Panc1 (cell line): ENCODE results near the gene KRTAP2-2. TPM values are rescaled to one million over a fixed set of nuclear protein-coding genes. Genes with fewer than 3 reads are reported as not detected.
"Not testable (repeated sequence)": the region's sequence is repeated elsewhere in the genome, so short reads cannot be mapped to it uniquely, and the experiment has no call there.

Experiments
- ATAC-seq: fragments of 200-7000 bp; cut with Tn5 transposase; 2 replicates; pipeline ENCODE4 v1.9.1; 2020; ENCODE audit warnings: mild to moderate bottlenecking, moderate library complexity
- BruUV-seq: library from RNA; stranded (reverse); fragments of 400-500 nt; replicated peaks from 2 replicates; lab custom pipeline; 2021; lab: Mats Ljungman, UMichigan
- CTCF ChIA-PET: fragments of 300-600 bp; sonication (Branson Sonifier 250); formaldehyde crosslinking; loops from one replicate; lab custom pipeline; 2022; ENCODE audit warnings: antibody characterized with exemption; lab: Charles Lee
- POLR2A ChIA-PET: fragments of 300-600 bp; sonication (Branson Sonifier 250); formaldehyde crosslinking; loops from one replicate; lab custom pipeline; 2022; ENCODE audit warnings: antibody characterized with exemption; lab: Charles Lee
- DNase-seq: peaks from one replicate; pipeline ENCODE4 v3.0.0-alpha.2; 2010; ENCODE audit warnings: low read depth, low spot score
- H3K27ac ChIP-seq: 2 replicates; pipeline ENCODE4 v1.5.1; 2011; ENCODE audit warnings: mild to moderate bottlenecking, low read length, inconsistent platforms
- H3K27me3 ChIP-seq: fragments of 200-500 bp; sonication (Bioruptor generic); 2 replicates; pipeline ENCODE4 v1.6.0; 2014; ENCODE audit warnings: low read length, inconsistent platforms; ENCODE audit not compliant: control insufficient read depth, insufficient read depth
- H3K36me3 ChIP-seq: fragments of 200-500 bp; sonication (Bioruptor generic); 2 replicates; pipeline ENCODE4 v1.5.1; 2014; ENCODE audit warnings: inconsistent platforms, mild to moderate bottlenecking, low read length, moderate library complexity; ENCODE audit not compliant: control insufficient read depth, insufficient read depth
- H3K4me1 ChIP-seq: 2 replicates; pipeline ENCODE4 v1.5.1; 2011; ENCODE audit warnings: inconsistent platforms, mild to moderate bottlenecking, low read length, moderate library complexity; ENCODE audit not compliant: control insufficient read depth, insufficient read depth
- H3K4me3 ChIP-seq, 2 experiments: 2 replicates each; pipeline ENCODE4 v1.5.1; 2011 to 2012; ENCODE audit warnings: low read depth in 2 of 2, low read length in 2 of 2, mild to moderate bottlenecking in 2 of 2, inconsistent platforms in 1 of 2, moderate library complexity in 1 of 2
- H3K9me3 ChIP-seq: fragments of 200-500 bp; sonication (Bioruptor generic); 2 replicates; pipeline ENCODE4 v1.5.1; 2014; ENCODE audit warnings: low read depth, mild to moderate bottlenecking, inconsistent platforms, low read length, moderate library complexity; ENCODE audit not compliant: control insufficient read depth, insufficient read depth
- POLR2AphosphoS5 ChIP-seq: IDR thresholded peaks from 2 replicates; pipeline ENCODE4 v1.6.1; 2012; ENCODE audit warnings: mild to moderate bottlenecking, low read depth, low read length, moderate library complexity
- SIN3A ChIP-seq: IDR thresholded peaks from 2 replicates; pipeline ENCODE4 v1.6.1; 2012; ENCODE audit warnings: low read depth, mild to moderate bottlenecking, low read length, moderate library complexity, borderline replicate concordance; ENCODE audit not compliant: insufficient read depth
- TCF7L2 ChIP-seq: IDR thresholded peaks from 2 replicates; pipeline ENCODE4 v1.6.1; 2011; ENCODE audit warnings: mild to moderate bottlenecking, low read depth, low read length, inconsistent platforms
- in situ Hi-C: cut with HindIII; loops from 2 replicates; pipeline ENCODE4 v1.10.0; 2016; ENCODE audit warnings: low sequenced_read_pairs, low pct_unique_long_range_greater_than_20kb
- intact Hi-C: fragments of 100-400 bp; cut with micrococcal nuclease; formaldehyde crosslinking; loops from one replicate; pipeline ENCODE4 v1.10.0; 2022; ENCODE audit not compliant: unreplicated experiment
- total RNA-seq: library from RNA; stranded (reverse); gene quantifications from one replicate; pipeline ENCODE4 v1.2.1, GENCODE V29; 2021; ENCODE audit not compliant: unreplicated experiment
- TF ChIP-seq, protein P1 (sequence below): fragments of 450-650 bp; IDR thresholded peaks from 2 replicates; pipeline ENCODE4 v1.5.1; 2017; ENCODE audit warnings: mild to moderate bottlenecking
- TF ChIP-seq, protein P2 (sequence below), 2 experiments: IDR thresholded peaks; 2 replicates each; pipeline ENCODE4 v1.6.1; 2011 to 2012; ENCODE audit warnings: low read depth in 2 of 2, control low read depth in 1 of 2, low read length in 1 of 2, mild to moderate bottlenecking in 1 of 2, moderate library complexity in 1 of 2; ENCODE audit not compliant: insufficient read depth in 1 of 2

KRTAP2-2 gene
- total RNA-seq, 1 experiment from 2014 or later, result not detected

DNA sequence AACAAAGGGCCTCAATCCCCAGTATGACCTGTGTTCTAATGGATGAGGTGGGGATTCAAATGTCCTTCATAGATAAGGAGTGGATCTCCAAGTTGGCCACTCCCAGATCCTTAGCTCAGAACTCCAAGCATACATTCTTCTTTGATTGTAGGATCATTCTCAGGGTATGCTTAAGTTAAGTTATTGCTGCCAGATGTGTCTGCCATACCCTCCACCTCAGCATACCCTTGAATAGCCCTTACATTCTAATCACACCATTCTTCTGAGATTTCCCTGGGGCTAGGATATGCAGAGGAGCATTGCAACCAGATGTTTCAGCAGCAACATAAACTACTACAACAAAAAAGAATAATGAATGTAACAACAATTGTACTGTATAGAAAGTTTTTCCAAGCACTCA, 12.3 kb upstream of the KRTAP2-2 start:
- Histone ChIP-seq H3K9me3 (no peaks in the 10 kb centered on the region), H3K27me3 (no peaks in the 10 kb centered on the region), H3K4me1 (no peaks in the 10 kb centered on the region), H3K36me3 (no peaks in the 10 kb centered on the region), H3K4me3 (no peak overlapping the region), H3K27ac (no peak overlapping the region)
- DNase-seq (no peak), ATAC-seq (no peak)
- TF ChIP-seq SIN3A, result no peak
- no peak for TF ChIP-seq TCF7L2
- TF ChIP-seq, protein P1, sequence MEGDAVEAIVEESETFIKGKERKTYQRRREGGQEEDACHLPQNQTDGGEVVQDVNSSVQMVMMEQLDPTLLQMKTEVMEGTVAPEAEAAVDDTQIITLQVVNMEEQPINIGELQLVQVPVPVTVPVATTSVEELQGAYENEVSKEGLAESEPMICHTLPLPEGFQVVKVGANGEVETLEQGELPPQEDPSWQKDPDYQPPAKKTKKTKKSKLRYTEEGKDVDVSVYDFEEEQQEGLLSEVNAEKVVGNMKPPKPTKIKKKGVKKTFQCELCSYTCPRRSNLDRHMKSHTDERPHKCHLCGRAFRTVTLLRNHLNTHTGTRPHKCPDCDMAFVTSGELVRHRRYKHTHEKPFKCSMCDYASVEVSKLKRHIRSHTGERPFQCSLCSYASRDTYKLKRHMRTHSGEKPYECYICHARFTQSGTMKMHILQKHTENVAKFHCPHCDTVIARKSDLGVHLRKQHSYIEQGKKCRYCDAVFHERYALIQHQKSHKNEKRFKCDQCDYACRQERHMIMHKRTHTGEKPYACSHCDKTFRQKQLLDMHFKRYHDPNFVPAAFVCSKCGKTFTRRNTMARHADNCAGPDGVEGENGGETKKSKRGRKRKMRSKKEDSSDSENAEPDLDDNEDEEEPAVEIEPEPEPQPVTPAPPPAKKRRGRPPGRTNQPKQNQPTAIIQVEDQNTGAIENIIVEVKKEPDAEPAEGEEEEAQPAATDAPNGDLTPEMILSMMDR, result no peak
- TF ChIP-seq, protein P2, sequence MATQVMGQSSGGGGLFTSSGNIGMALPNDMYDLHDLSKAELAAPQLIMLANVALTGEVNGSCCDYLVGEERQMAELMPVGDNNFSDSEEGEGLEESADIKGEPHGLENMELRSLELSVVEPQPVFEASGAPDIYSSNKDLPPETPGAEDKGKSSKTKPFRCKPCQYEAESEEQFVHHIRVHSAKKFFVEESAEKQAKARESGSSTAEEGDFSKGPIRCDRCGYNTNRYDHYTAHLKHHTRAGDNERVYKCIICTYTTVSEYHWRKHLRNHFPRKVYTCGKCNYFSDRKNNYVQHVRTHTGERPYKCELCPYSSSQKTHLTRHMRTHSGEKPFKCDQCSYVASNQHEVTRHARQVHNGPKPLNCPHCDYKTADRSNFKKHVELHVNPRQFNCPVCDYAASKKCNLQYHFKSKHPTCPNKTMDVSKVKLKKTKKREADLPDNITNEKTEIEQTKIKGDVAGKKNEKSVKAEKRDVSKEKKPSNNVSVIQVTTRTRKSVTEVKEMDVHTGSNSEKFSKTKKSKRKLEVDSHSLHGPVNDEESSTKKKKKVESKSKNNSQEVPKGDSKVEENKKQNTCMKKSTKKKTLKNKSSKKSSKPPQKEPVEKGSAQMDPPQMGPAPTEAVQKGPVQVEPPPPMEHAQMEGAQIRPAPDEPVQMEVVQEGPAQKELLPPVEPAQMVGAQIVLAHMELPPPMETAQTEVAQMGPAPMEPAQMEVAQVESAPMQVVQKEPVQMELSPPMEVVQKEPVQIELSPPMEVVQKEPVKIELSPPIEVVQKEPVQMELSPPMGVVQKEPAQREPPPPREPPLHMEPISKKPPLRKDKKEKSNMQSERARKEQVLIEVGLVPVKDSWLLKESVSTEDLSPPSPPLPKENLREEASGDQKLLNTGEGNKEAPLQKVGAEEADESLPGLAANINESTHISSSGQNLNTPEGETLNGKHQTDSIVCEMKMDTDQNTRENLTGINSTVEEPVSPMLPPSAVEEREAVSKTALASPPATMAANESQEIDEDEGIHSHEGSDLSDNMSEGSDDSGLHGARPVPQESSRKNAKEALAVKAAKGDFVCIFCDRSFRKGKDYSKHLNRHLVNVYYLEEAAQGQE (IDR thresholded peaks at IDR 0.05; ENCODE audit: insufficient read depth in 1 of 2, low read depth in 2 of 2, low read length in 1 of 2), result no peak
- no peak for TF ChIP-seq POLR2AphosphoS5
- ChIA-PET CTCF (no interaction called here), POLR2A (no interaction called here)
- in situ Hi-C loops (no loop called here), intact Hi-C loops (no loop called here)
- BruUV-seq, result no TSS peak

DNA sequence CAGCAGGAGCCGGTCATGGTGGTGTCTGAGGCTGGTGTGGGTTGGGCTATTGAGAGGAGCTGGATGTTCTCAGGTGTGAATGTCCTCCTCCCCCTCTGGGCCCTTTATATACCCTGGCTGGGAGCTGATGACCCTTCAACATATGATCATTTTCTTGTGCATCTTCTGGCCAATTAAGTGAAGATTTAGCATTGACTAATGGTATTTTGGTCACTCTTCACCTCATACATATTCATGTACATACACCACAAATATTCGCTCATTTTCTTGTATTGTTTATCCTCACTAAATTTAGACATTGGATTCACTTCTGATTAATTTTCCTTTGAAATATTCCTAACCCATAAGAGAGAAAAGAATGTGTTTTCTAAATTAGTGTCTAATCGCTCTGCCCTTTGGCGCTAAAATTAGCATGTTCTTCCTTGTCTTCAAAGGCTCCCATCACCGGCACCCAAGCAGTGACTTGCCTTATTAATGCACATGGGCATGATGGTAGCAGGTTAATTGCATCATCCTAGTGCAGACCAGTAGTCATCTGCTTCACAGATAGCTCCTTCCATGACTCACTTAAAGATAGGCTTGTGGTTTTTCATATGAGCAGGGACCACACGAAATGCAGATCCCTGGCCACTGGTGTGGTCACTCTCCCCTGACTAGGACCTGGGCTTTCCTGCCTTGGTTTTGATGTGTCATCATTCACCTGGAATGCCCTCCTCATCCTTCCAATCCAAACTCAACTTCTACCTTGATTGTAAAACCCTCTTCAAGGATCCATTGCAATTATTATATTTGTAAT, 11.0 kb upstream of the KRTAP2-2 start, which contains the start of gene KRTAP2-4:
TSS of gene KRTAP2-4 (minus strand) at position 51 of the 796 bp plus-strand sequence. CDS start at position 17, 34 bp downstream.
- BruUV-seq, result no TSS peak
- H3K9me3 ChIP-seq, result no peaks in the 10 kb centered on the region
- DNase-seq (no peak), ATAC-seq (no peak)
- in situ Hi-C loops (no loop called here), intact Hi-C loops (no loop called here)
- no peaks in the 10 kb centered on the region for H3K36me3 ChIP-seq
- H3K27me3 ChIP-seq, result no peaks in the 10 kb centered on the region
- no peak within 1 kb of the TSS for H3K4me3 ChIP-seq
- TF ChIP-seq TCF7L2 (no peak), SIN3A (no peak), POLR2AphosphoS5 (no peak)
- TF ChIP-seq, protein P2 (IDR thresholded peaks at IDR 0.05; ENCODE audit: insufficient read depth in 1 of 2, low read depth in 2 of 2, low read length in 1 of 2), result no peak
- TF ChIP-seq, protein P1, result no peak
- H3K4me1 ChIP-seq, result no peaks in the 10 kb centered on the region
- CTCF ChIA-PET, result no interaction called here
- no peak within 1 kb of the TSS for H3K27ac ChIP-seq
- POLR2A ChIA-PET, result no interaction called here

DNA sequence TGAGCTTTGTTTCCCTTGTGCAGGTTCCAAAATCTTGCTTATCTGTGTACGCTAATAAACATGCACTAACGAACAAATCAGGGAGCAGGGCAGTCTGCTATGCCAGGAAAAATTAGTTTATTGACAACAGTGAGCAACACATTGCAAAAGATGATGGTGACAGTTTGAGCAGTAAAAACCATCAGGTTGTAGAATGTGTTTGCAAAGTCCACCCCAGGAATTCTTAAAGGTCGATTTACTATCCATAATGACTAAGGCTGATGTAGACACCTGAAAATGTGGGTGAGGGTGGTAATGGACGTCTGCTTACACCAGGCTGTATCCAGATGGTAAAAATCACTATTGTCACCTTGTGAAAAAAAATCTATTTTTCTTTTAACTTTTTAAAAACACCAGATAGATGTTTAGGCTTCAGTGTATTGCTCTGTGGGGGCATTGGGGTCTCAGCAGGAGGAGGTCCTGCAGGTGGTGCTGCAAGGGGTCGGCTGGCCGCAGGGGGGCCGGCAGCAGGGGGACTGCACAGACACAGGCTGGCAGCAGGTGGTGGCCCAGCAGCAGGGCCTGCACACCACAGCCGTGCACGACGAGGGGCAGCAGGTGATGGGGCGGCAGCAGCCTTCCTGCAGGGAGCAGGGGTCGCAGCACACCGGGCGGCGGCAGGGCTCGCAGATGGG, 10.1 kb upstream of the KRTAP2-2 start:
- DNase-seq, POLR2A ChIA-PET: not testable (repeated sequence)

More for the DNA sequence above, 10.1 kb upstream of the KRTAP2-2 start:
- H3K27me3 ChIP-seq, in situ Hi-C loops, H3K9me3 ChIP-seq, intact Hi-C loops, BruUV-seq, H3K4me3 ChIP-seq, ATAC-seq, H3K4me1 ChIP-seq, H3K36me3 ChIP-seq, H3K27ac ChIP-seq: not testable (repeated sequence)
- CTCF ChIA-PET, result interaction anchor here (0.7 kb wide), 1 partner anchor 8 kb away, joined by 3 read pairs; no protein-coding TSS in a partner anchor
